ENCODE data around the gene SBNO2.

SBNO2 gene

GRCh38 chr19:1109032-1109551 lies 65.0 kb downstream of the SBNO2 start:
- no peak overlapping the region for H3K4me3 ChIP-seq (ENCODE audit: low read depth, low read length)
- DNase-seq (ENCODE audit: low read depth), result no peak
- TF ChIP-seq CTCF (IDR thresholded peaks at IDR 0.05; ENCODE audit: control insufficient read depth, extremely low read depth, insufficient read depth), result no peak

- no peak overlapping the region for H3K4me3 ChIP-seq (ENCODE audit: low read depth, low read length)
- DNase-seq (ENCODE audit: low read depth), result no peak
- TF ChIP-seq CTCF (IDR thresholded peaks at IDR 0.05; ENCODE audit: control insufficient read depth, extremely low read depth, insufficient read depth), result no peak
Observed at GRCh38 chr19:1108291-1109031, 65.6 kb downstream of the SBNO2 start.

- TF ChIP-seq CTCF (IDR thresholded peaks at IDR 0.05; ENCODE audit: control insufficient read depth, extremely low read depth, insufficient read depth), result no peak
- DNase-seq (ENCODE audit: low read depth), result no peak
Observed at GRCh38 chr19:1107661-1108261, 66.3 kb downstream of the SBNO2 start.

GRCh38 chr19:1106841-1107660 lies 67.0 kb downstream of the SBNO2 start:
- no peak overlapping the region for H3K4me3 ChIP-seq (ENCODE audit: low read depth, low read length)
- DNase-seq (ENCODE audit: low read depth), result peak; percentile 41
- peak; percentile 34; the same call in 1 of the 2 replicates for TF ChIP-seq CTCF (IDR thresholded peaks at IDR 0.05; ENCODE audit: control insufficient read depth, extremely low read depth, insufficient read depth)

More at GRCh38 chr19:1107661-1108261, 66.3 kb downstream of the SBNO2 start:
- H3K4me3 ChIP-seq (ENCODE audit: low read depth, low read length), result no peak overlapping the region

GRCh38 chr19:1105873-1106840 lies 67.9 kb downstream of the SBNO2 start:
- no peak overlapping the region; the same call in 1 of the 2 replicates for H3K4me3 ChIP-seq (ENCODE audit: low read depth, low read length)
- no peak for DNase-seq (ENCODE audit: low read depth)
- TF ChIP-seq CTCF (IDR thresholded peaks at IDR 0.05; ENCODE audit: control insufficient read depth, extremely low read depth, insufficient read depth), result no peak

Data from LNCaP clone FGC (cell line).